ENCODE measurements around the gene ATP9B. TPM values are rescaled to one million over a fixed set of nuclear protein-coding genes. Genes with fewer than 3 reads are reported as not detected.
"Not testable (repeated sequence)": the region's sequence is repeated elsewhere in the genome, so short reads cannot be mapped to it uniquely, and the experiment has no call there.

ATP9B gene
- total RNA-seq, 1 experiment from 2014 or later, result 25.6 TPM

DNA sequence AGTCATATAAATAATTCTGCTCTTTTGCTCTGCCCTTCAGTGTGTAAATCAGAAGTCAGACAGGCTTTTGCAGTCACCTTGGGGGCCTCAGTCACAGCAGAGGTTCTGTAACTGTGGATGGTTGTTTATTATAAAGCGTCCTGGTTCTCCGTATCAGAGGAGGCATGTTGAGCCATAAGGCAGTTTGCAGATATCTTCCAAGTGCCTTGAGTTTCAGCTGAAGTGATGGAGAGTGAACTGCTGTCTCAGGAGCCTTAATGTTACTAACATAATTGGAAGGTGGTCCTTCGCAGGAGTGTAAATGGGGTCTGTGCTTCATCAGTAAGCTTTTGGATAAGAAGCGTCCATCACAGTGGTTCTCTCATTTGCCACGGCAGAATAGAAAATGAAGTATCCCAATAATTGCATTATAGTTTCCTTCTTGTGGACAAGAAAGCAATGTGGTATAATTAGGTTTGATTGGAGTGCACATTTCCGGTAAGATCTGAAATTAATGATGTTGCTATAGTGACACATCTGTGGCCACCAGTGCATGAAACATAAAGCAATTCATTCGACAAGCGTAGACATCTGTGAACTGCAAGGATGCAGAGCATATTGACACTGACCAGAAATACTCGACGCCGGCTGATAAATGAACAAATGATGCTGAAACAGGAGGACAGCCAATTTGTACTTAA lies 214.1 kb downstream of the ATP9B start:
- no peaks in the 10 kb centered on the region for H3K36me3 Mint-ChIP-seq (ENCODE audit: insufficient read depth, unreplicated experiment)
- no peaks in the 10 kb centered on the region for H3K4me1 Mint-ChIP-seq (ENCODE audit: low read depth, unreplicated experiment)
- CTCF ChIA-PET, result no interaction called here
- DNase-seq, result no peak
- TF ChIP-seq CTCF (IDR thresholded peaks at IDR 0.05; ENCODE audit: unreplicated experiment), result no peak
- intact Hi-C loops (cut with micrococcal nuclease; ENCODE audit: unreplicated experiment), result no loop called here
- BruUV-seq (replicated peaks), result no TSS peak
- no peak overlapping the region for H3K27ac Mint-ChIP-seq (ENCODE audit: unreplicated experiment)
- H3K4me3 Mint-ChIP-seq (ENCODE audit: low read depth, unreplicated experiment), result no peak overlapping the region
- no peaks in the 10 kb centered on the region for H3K27me3 Mint-ChIP-seq (ENCODE audit: unreplicated experiment)
- H3K9me3 Mint-ChIP-seq (ENCODE audit: low read depth, unreplicated experiment), result no peaks in the 10 kb centered on the region

DNA sequence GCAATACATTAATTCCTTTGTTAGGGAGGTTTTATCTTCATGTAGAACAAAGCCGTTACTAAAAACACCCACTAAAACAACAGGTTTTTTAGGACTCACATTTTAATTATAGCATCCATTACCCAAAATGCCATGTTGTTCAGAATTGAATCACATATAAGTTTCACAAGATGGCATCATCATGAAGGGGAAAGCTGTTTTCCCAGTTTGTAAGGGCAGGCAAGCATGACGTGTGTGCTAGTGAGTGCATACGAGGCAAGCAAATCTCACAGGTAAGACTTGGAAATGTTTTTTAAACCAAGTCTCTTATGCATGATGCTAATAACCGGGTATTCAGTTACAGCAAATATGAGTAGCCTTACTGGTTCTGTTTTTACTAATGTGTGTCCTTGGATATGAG lies 214.7 kb downstream of the ATP9B start:
- intact Hi-C loops (cut with micrococcal nuclease; ENCODE audit: unreplicated experiment), result no loop called here
- TF ChIP-seq CTCF (IDR thresholded peaks at IDR 0.05; ENCODE audit: unreplicated experiment), result no peak
- Mint-ChIP-seq H3K4me1 (ENCODE audit: low read depth, unreplicated experiment) (no peaks in the 10 kb centered on the region), H3K27ac (ENCODE audit: unreplicated experiment) (no peak overlapping the region), H3K27me3 (ENCODE audit: unreplicated experiment) (no peaks in the 10 kb centered on the region), H3K9me3 (ENCODE audit: low read depth, unreplicated experiment) (no peaks in the 10 kb centered on the region), H3K4me3 (ENCODE audit: low read depth, unreplicated experiment) (no peak overlapping the region), H3K36me3 (ENCODE audit: insufficient read depth, unreplicated experiment) (no peaks in the 10 kb centered on the region)
- CTCF ChIA-PET, result no interaction called here
- BruUV-seq (replicated peaks), result no TSS peak
- no peak for DNase-seq

- H3K4me3 Mint-ChIP-seq (ENCODE audit: low read depth, unreplicated experiment); H3K9me3 Mint-ChIP-seq (ENCODE audit: low read depth, unreplicated experiment); H3K4me1 Mint-ChIP-seq (ENCODE audit: low read depth, unreplicated experiment); intact Hi-C loops (cut with micrococcal nuclease; ENCODE audit: unreplicated experiment); H3K27ac Mint-ChIP-seq (ENCODE audit: unreplicated experiment); DNase-seq; H3K27me3 Mint-ChIP-seq (ENCODE audit: unreplicated experiment); CTCF ChIA-PET; H3K36me3 Mint-ChIP-seq (ENCODE audit: insufficient read depth, unreplicated experiment); BruUV-seq (replicated peaks): not testable (repeated sequence)
These were observed 216.0 kb downstream of the ATP9B start for GRCh38 chr18:79285191-79285590.

DNA sequence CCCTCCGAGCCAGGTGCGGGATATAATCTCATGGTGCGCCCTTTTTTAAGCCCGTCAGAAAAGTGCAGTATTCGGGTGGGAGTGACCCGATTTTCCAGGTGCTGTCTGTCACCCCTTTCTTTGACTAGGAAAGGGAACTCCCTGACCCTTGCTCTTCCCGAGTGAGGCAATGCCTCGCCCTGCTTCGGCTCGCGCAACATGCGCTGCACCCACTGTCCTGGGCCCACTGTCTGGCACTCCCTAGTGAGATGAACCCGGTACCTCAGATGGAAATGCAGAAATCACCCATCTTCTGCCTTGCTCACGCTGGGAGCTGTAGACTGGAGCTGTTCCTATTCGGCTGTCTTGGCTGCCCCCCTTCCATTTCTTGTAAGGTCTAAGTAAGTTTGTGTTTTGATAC lies 221.2 kb downstream of the ATP9B start:
- H3K9me3 Mint-ChIP-seq (ENCODE audit: low read depth, unreplicated experiment); CTCF ChIA-PET; H3K4me1 Mint-ChIP-seq (ENCODE audit: low read depth, unreplicated experiment); intact Hi-C loops (cut with micrococcal nuclease; ENCODE audit: unreplicated experiment); H3K27me3 Mint-ChIP-seq (ENCODE audit: unreplicated experiment); BruUV-seq (replicated peaks); DNase-seq; H3K4me3 Mint-ChIP-seq (ENCODE audit: low read depth, unreplicated experiment); H3K36me3 Mint-ChIP-seq (ENCODE audit: insufficient read depth, unreplicated experiment); H3K27ac Mint-ChIP-seq (ENCODE audit: unreplicated experiment): not testable (repeated sequence)

DNA sequence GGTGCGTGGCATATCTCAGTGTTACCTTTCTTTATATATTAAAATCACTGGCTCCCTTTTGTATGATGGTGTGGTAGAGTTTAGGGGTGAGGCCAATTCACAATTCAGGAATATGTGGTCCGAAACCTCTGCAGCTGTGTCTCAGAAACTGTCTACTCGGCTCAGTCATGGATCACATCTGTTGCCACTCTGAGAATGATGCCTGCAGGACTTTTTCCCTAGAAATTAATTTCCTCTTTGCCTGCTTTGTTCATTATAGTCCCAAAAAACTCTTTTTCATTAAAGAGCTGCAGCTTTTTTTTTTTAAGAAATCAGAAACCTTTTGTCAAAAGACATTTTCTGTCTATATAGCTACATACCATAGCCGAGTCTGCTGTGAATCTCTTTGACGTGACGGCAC lies 221.7 kb downstream of the ATP9B start:
- TF ChIP-seq CTCF (IDR thresholded peaks at IDR 0.05; ENCODE audit: unreplicated experiment), result no peak
- Mint-ChIP-seq H3K9me3 (ENCODE audit: low read depth, unreplicated experiment) (peaks cover 3% of the 10 kb centered on the region), H3K27me3 (ENCODE audit: unreplicated experiment) (no peaks in the 10 kb centered on the region), H3K36me3 (ENCODE audit: insufficient read depth, unreplicated experiment) (no peaks in the 10 kb centered on the region), H3K4me3 (ENCODE audit: low read depth, unreplicated experiment) (no peak overlapping the region), H3K27ac (ENCODE audit: unreplicated experiment) (no peak overlapping the region), H3K4me1 (ENCODE audit: low read depth, unreplicated experiment) (no peaks in the 10 kb centered on the region)
- BruUV-seq (replicated peaks), result no TSS peak
- intact Hi-C loops (cut with micrococcal nuclease; ENCODE audit: unreplicated experiment), result no loop called here
- CTCF ChIA-PET, result no interaction called here
- no peak for DNase-seq
